HEK293 (cell line): ENCODE results near the gene PPP1CC.

ENCODE experiments used
- CTCF ChIP-seq: fragments of 450-650 bp; formaldehyde crosslinking; IDR thresholded peaks from 2 replicates; pipeline ENCODE4 v1.5.1; 2016; ENCODE audit warnings: missing biosample characterization, missing genetic modification characterization
- REPIN1 ChIP-seq: fragments of 450-650 bp; formaldehyde crosslinking; IDR thresholded peaks from 2 replicates; pipeline ENCODE4 v1.5.1; 2017; ENCODE audit warnings: missing biosample characterization, missing genetic modification characterization, low read depth

GRCh38 chr12:110782922-110783321, 40.2 kb upstream of the PPP1CC start:
- TF ChIP-seq CTCF (tag by site-specific recombination) (no peak), REPIN1 (tag by site-specific recombination) (no peak)
